DMS153 treated with DMSO at 0.1 percent for 48 hours (cell line): Measurements from ENCODE around the gene CLEC6A.
"Not testable (repeated sequence)": the region's sequence is repeated elsewhere in the genome, so short reads cannot be mapped to it uniquely, and the experiment has no call there.

Experiments
- DNase-seq: peaks from one replicate; lab custom pipeline; 2025; ENCODE audit not compliant: unreplicated experiment; lab: John Stamatoyannopoulos, UW

Gene CLEC6A

GRCh38 chr12:8455727-8456360 is at the start of gene CLEC6A:
Gene CLEC6A (plus strand): TSS chr12:8455962. CDS start chr12:8456112, 150 bp downstream.
- DNase-seq: no peak

- DNase-seq: not testable (repeated sequence)
These were observed 36.2 kb upstream of the CLEC6A start for GRCh38 chr12:8419576-8419975.

DNA sequence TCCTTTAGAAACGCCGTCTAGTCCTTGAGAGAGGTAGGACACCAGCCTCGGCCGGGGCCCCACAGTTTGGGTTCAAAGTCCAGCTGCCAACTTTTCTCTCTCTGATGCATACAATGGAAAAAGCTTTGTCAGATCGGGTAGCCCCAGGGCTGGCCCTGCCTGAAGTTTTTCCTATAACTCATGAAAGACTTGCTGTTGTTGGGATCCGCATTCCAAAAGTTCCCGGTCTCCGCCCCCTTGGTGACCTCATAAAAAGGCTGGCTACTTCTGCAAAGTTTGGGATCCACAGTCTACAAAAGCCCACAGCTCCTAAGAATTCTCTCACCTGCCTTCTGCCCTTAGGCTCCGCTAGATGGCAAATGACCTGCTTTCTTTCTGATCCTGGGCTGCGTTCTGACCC is 35.3 kb upstream of the CLEC6A start:
- DNase-seq: no peak

GRCh38 chr12:8444536-8445278 is 11.1 kb upstream of the CLEC6A start:
- DNase-seq: not testable (repeated sequence)

DNA sequence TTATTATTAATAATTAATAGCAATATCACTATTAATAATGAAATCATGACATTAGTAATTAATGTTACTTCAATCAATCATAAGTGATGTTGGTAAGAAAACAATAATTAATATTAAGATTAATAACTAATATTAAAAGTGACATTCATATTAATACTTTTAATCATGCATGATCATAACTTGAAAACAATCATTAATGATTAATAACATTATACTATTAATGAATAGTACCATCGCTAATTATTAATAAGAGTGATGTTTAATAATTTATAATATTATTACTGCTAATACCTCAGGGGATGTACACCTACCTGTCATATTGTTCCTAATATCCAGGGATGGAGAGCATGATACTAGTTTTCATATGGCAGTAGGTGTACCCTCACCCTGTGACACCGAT is 10.0 kb upstream of the CLEC6A start:
- DNase-seq: no peak

- DNase-seq: no peak
These were observed 8.9 kb upstream of the CLEC6A start for GRCh38 chr12:8446642-8447547.

DNA sequence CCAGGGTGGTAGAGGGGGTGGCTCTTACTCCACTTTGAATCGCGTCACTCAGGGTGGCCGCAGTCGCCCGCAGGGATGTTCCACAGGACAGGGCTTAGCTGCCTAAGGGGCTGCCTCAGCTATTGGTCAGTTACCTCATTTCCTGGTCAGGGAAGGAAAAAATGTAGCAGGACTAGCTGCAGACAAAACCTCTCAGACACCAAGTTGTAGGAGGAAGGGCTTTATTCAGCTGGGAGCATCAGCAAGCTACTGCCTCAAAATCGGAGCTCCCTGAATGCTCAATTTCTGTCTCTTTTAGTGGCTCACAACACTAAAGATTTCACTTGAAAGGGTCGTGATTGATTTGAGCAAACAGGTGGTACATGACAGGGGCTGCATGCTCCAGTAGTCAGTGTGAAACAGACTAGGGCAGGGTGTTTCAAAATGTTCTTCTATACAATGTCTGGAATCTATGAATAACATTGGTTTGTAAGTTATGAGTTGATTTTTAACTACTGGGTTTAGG is 6.4 kb upstream of the CLEC6A start:
- DNase-seq: no peak

- no peak for DNase-seq
These were observed 3.7 kb upstream of the CLEC6A start for GRCh38 chr12:8452036-8452435.

GRCh38 chr12:8453021-8453513 is 2.7 kb upstream of the CLEC6A start:
- no peak for DNase-seq

DNA sequence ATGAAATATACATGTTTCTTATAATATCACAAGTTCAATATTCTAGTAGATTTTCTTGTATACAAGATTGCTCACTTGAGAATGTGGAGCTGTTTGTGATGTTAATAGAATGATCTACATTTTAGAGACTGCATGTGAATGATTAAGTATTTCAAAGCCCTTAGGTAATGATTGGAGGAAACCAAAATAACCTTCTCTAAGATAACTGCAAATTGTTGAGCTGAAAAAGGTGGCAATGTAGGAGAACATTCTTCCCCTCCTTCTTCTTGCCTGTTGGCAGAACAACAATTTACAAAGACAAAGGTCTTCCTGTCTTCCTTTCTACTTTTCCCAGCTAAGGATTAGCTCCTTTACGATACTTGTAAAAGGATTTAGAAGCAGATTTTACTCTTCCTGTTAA is 2.0 kb upstream of the CLEC6A start:
- no peak for DNase-seq

DNA sequence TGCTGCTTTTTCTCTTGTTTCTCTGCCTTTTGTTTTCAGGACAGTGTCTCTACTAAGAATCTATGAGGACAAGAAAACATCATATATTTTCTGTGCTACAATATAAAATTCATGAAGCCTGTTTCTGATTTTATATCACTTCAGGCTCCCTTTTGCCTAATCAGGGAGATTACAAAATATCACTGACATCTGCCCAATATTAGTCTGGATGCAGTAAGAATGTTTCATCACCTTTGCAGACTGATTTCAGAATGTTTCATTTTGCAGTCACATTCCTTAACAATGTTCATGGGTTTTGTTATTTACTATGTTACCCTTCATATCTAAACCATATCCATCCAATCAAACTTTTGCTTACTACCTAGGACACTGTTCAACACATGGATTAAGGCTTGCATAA is 491 bp upstream of the CLEC6A start:
- no peak for DNase-seq

- no peak for DNase-seq
These were observed 5.7 kb downstream of the CLEC6A start for GRCh38 chr12:8461426-8461825.

DNA sequence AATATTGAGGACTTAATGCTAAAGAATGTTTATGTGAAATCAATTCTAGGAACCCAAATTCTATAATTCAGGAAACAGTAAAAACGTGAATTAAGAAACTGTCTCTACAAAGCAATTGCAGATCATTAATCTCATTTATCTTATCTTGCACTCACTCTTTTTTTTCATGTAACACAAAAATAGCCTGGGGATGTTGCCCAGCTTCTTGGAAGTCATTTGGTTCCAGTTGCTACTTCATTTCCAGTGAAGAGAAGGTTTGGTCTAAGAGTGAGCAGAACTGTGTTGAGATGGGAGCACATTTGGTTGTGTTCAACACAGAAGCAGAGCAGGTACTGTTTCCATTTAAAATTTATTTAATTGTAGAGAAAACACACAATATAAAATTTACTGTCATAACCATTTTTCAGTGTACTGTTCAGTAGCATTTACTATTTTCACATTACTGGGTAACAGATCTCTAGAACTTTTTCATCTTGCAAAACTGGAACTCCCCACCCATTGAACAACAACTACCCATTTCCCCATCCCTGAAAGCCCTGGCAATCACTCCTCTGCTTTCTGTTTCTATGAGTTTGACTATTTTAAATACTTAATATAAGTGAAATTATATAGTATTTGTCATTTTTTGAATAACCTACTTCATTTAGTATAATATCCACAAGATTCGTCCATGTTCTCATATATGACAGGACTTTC is 9.7 kb downstream of the CLEC6A start:
- DNase-seq: no peak

DNA sequence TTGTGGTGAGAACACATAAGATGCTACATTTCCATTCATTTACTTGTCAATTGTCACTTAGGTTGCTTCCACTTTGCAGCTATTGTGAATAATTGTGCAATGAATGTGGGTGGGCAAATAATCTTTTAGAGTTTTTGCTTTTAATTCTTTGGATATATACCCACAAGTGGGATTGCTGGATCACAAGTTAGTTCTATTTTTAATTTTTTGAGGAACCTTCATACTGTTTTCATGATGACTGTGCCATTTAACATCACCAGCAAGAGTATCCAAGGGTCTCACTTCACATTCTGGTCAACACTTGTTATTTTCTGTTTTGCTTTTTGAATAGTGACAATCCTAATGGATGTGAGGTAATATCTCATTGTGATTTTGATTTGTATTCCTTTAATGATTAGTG is 10.5 kb downstream of the CLEC6A start:
- no peak for DNase-seq

GRCh38 chr12:8471090-8471489 is 15.3 kb downstream of the CLEC6A start:
- DNase-seq: no peak

DNA sequence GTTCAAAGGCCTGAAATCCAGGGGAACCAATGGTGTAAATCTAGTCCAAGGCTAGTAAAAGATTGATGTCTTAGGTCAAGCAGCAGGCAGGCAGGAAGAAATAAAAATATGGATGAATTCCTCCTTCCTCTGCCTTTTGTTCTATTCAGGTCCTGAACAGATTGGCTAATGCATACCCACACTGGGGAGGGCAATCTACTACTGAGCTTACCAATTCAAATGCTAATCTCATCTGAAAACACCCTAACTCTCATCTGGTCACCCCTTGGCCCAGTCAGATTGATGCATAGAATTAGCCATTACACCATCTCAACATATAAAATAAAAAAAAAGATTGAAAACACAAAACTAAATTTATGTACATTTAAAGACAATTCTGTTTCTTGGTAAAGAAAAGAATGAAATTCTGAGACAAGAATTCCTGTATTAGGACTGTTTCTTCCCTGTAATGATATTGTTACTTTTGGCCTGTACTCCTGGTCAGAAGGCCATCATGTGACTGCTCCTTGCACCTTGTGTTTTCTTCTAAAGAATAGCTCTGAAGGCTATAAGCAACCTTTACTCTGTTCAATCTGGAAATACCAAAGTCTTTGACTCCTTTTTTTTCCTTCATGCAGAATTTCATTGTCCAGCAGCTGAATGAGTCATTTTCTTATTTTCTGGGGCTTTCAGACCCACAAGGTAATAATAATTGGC is 19.9 kb downstream of the CLEC6A start:
- DNase-seq: no peak

DNA sequence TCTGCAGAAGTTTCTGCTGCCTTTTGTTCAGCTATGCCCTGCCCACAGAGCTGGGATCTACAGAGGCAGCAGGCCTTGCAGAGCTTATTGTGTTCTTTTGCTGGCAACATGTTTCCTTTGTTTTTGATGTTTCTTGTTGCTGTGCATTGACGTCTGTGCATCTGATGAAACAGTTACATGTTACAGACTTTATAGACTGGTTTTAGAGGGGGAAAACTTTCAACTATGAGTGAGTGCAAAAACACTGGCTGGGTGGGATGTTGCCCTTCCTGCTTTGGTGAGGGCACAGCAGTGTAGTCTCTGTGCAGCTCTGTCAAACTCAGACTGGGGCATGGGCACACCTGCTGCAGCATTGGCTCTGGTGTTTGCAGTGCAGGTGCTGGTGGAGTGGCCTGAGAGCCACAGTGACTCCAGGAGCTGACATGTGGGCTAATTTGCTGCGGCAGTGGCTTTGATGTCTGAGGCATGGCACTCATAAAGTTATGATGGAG is 26.9 kb downstream of the CLEC6A start:
- DNase-seq: no peak

- no peak for DNase-seq
These were observed 27.3 kb downstream of the CLEC6A start for GRCh38 chr12:8483079-8483478.

- no peak for DNase-seq
These were observed 36.1 kb downstream of the CLEC6A start for GRCh38 chr12:8491646-8492530.
